Lung (tissue), 13 donors: ENCODE data around the gene APIP. TPM values are rescaled to one million over a fixed set of nuclear protein-coding genes. Genes with fewer than 3 reads are reported as not detected.

Experiments used
- ATAC-seq: fragments of 200-7000 bp; cut with Tn5 transposase; one replicate; pipeline ENCODE4 v1.9.1; 2020; ENCODE audit warnings: moderate number of reproducible peaks; ENCODE audit not compliant: insufficient read depth, low FRiP score
- DNase-seq, 3 donors: peaks; one replicate each; pipeline ENCODE4 v3.0.0-alpha.2; 2013 to 2017
- H3K27ac ChIP-seq, 2 donors: one replicate each; pipeline ENCODE4 v1.5.1; 2013; ENCODE audit warnings: mild to moderate bottlenecking in 2 of 2, moderate library complexity in 2 of 2, control low read depth in 1 of 2, inconsistent platforms in 1 of 2, low read depth in 1 of 2, low read length in 1 of 2
- H3K27me3 ChIP-seq, 3 donors: one replicate each; pipeline ENCODE4 v1.5.1; 2013; ENCODE audit warnings: low read length in 2 of 3; ENCODE audit not compliant: control insufficient read depth in 3 of 3, insufficient read depth in 3 of 3
- H3K36me3 ChIP-seq, 4 donors: one replicate each; pipeline ENCODE4 v1.5.1; 2013; ENCODE audit warnings: low read length in 4 of 4, mild to moderate bottlenecking in 1 of 4, moderate library complexity in 1 of 4; ENCODE audit not compliant: control insufficient read depth in 4 of 4, insufficient read depth in 4 of 4
- H3K4me1 ChIP-seq, 5 donors: one replicate each; pipeline ENCODE4 v1.5.1; 2013; ENCODE audit warnings: low read length in 5 of 5, mild to moderate bottlenecking in 2 of 5, moderate library complexity in 1 of 5; ENCODE audit not compliant: control insufficient read depth in 5 of 5, insufficient read depth in 5 of 5
- H3K4me3 ChIP-seq: one replicate; pipeline ENCODE4 v1.5.1; 2013; ENCODE audit warnings: mild to moderate bottlenecking, control low read depth, moderate library complexity
- H3K9ac ChIP-seq, 2 donors: one replicate each; pipeline ENCODE4 v1.5.1; 2013; ENCODE audit warnings: low read length in 2 of 2, control low read depth in 1 of 2; ENCODE audit not compliant: insufficient read depth in 1 of 2
- H3K9me3 ChIP-seq, 4 donors: one replicate each; pipeline ENCODE4 v1.5.1; 2013; ENCODE audit warnings: low read length in 3 of 4, mild to moderate bottlenecking in 1 of 4, moderate library complexity in 1 of 4; ENCODE audit not compliant: control insufficient read depth in 4 of 4, insufficient read depth in 3 of 4
- CTCF ChIP-seq: IDR thresholded peaks from 2 replicates; pipeline ENCODE4 v1.5.1; 2012; ENCODE audit warnings: mild to moderate bottlenecking; ENCODE audit errors: control extremely low read depth, extremely low read depth
- polyA plus RNA-seq, 2 donors: library from polyadenylated mRNA; stranded (reverse); fragments of 200-250 nt; gene quantifications; one replicate each; pipeline ENCODE4 v1.2.1, GENCODE V29; 2013
- small RNA-seq: library from RNA; depleted of rRNA; stranded (forward); fragments of <200 nt; gene quantifications from one replicate; pipeline ENCODE3, GENCODE V24; 2014; ENCODE audit warnings: low replicate concordance
- total RNA-seq, 2 donors: library from RNA; depleted of rRNA in 1 of 2; stranded (reverse); fragments of >200 nt in 1 of 2; gene quantifications; one replicate each; pipeline ENCODE4 v1.2.1, GENCODE V29; 2014 to 2021
- donor health status: control.
- donor health status: control.
- donor health status: Bipolar disorder and iron deficiency.
- donor health status: healthy.
- donor health status: DM: yes; HTN: yes; CAD: no.

Gene APIP
- total and polyA plus RNA-seq, 4 donors: 21.7 to 28.9 (median 26.1) TPM

GRCh38 chr11:34833602-34834001 lies 82.6 kb downstream of the APIP start:
- Histone ChIP-seq H3K36me3 (no peaks in the 10 kb centered on the region), H3K4me1 (no peaks in the 10 kb centered on the region), H3K4me3 (no peak overlapping the region), H3K9ac (no peak overlapping the region), H3K9me3 (no peaks in the 10 kb centered on the region), H3K27ac (no peak overlapping the region), H3K27me3 (no peaks in the 10 kb centered on the region)
- TF ChIP-seq CTCF: no peak
- no peak for DNase-seq
- no peak for ATAC-seq

Small RNAs within 50 kb of the gene (small RNA-seq; reads per million reads assigned to genes)
- 0.31 reads per million, percentile 36 among the genes with 10 or more reads in this experiment for gene MIR1343

Other genes starting within 250 kb of the APIP start
- 10 to 100 TPM; 27.5 to 37.5 TPM for gene PDHX, start 239 bp upstream of the APIP start, total RNA-seq
- gene PDHX, start 239 bp upstream of the APIP start, polyA plus RNA-seq: 10 to 100 TPM; 18.5 to 20.1 TPM
- gene CD44, start 222.8 kb upstream of the APIP start, total RNA-seq: 100 to 1,000 TPM; 533 to 556 TPM
- 100 to 1,000 TPM; 115 to 636 TPM for gene CD44, start 222.8 kb upstream of the APIP start, polyA plus RNA-seq